Measurements from ENCODE around the gene IKBKE. TPM values are rescaled to one million over a fixed set of nuclear protein-coding genes. Genes with fewer than 3 reads are reported as not detected.
A peak's percentile ranks its signal among the peaks of the same experiment; 100 is the strongest.

The IKBKE gene
- total and polyA plus RNA-seq, 2 donors from 2014 or later: 3.4 to 14.5 TPM

DNA sequence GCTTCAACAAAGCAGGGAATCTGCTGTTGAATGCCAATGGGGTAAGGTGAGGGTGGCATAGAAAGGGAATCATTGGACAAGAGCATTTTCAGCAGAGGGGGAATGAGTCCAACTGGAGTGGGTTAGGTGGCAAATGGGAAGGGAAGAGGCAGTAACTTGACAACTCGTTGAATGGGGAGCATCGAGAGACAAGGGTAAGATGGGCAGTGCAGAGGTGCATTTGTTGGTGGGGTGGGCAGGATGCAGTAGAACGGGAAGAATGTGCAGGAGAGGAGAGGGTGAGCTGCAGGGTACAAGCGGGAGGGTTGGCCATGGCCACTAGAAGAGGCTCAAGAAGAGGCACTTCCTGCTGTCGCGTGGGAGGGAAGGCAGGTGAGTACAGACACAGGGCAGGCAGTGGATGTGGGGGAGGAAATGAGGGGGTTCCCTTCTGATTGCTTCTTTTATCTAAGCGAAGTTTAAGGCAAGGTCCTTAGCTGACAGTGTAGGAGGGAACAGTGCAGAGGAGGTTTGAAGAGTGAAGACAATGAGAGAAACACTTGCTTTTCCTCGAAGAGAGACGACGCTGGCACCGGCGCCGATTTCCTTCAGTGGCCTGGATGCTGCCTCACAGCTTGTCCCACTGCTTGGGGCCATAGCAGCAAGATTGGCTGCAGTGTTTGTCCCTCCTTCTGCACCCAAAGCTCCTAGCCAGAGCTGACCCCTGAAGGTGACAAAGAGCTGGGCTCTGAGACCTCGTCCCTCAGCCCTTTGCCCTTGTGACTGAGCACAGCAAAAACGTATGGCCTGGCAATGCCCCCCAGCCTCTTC is 3.2 kb upstream of the IKBKE start:
- Histone ChIP-seq H3K27me3 (ENCODE audit: control insufficient read depth, insufficient read depth, low read length) (no peaks in the 10 kb centered on the region), H3K9me3 (ENCODE audit: control insufficient read depth in 2 of 3, insufficient read depth in 1 of 3, low read length in 3 of 3) (no peaks in the 10 kb centered on the region), H3K4me1 (ENCODE audit: control insufficient read depth in 2 of 3, insufficient read depth in 2 of 3, low read depth in 1 of 3, low read length in 3 of 3) (peaks cover 0 to 17% (median 0%) of the 10 kb centered on the region in 3 donors), H3K27ac (ENCODE audit: low read depth in 2 of 2, low read length in 2 of 2) (no peak overlapping the region), H3K9ac (ENCODE audit: low read length in 3 of 3) (no peak overlapping the region), H3K36me3 (ENCODE audit: control insufficient read depth in 2 of 3, insufficient read depth in 3 of 3, low read length in 3 of 3) (no peaks in the 10 kb centered on the region), H3K4me3 (ENCODE audit: low read length in 3 of 3) (no peak overlapping the region)
- FAIRE-seq: no peak
- DNase-seq: peak in 4 of 5 donors; percentile 51 to 73 (median 66)
- intact Hi-C loops (cut with DNase I): no loop called here
- TF ChIP-seq, protein P1, sequence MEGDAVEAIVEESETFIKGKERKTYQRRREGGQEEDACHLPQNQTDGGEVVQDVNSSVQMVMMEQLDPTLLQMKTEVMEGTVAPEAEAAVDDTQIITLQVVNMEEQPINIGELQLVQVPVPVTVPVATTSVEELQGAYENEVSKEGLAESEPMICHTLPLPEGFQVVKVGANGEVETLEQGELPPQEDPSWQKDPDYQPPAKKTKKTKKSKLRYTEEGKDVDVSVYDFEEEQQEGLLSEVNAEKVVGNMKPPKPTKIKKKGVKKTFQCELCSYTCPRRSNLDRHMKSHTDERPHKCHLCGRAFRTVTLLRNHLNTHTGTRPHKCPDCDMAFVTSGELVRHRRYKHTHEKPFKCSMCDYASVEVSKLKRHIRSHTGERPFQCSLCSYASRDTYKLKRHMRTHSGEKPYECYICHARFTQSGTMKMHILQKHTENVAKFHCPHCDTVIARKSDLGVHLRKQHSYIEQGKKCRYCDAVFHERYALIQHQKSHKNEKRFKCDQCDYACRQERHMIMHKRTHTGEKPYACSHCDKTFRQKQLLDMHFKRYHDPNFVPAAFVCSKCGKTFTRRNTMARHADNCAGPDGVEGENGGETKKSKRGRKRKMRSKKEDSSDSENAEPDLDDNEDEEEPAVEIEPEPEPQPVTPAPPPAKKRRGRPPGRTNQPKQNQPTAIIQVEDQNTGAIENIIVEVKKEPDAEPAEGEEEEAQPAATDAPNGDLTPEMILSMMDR (IDR thresholded peaks at IDR 0.05; ENCODE audit: borderline replicate concordance, extremely low read depth, insufficient read depth): no peak

DNA sequence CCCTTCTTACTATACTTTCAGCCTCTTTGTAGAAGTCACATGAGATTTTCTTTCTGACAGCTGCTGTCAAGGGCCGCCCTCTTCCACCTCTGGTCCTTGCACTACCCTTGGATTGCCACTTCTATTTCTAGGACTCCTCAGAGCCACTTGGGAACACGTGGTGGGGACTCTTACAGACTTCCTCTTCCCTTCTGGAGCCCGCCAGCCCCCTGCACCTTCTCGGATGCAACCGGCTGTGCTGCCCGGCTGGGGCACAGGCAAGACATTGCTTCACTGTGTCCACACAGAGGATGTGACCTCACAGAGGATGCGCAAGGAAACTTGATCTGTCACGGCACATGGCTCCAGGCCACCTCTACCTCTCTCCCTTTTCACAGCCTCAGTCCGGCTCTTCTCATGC is 2.4 kb upstream of the IKBKE start:
- H3K9me3 ChIP-seq (ENCODE audit: control insufficient read depth in 2 of 3, insufficient read depth in 1 of 3, low read length in 3 of 3): no peaks in the 10 kb centered on the region
- no peak overlapping the region for H3K4me3 ChIP-seq (ENCODE audit: low read length in 3 of 3)
- no peaks in the 10 kb centered on the region for H3K36me3 ChIP-seq (ENCODE audit: control insufficient read depth in 2 of 3, insufficient read depth in 3 of 3, low read length in 3 of 3)
- TF ChIP-seq, protein P1 (IDR thresholded peaks at IDR 0.05; ENCODE audit: borderline replicate concordance, extremely low read depth, insufficient read depth): no peak
- no peak overlapping the region for H3K9ac ChIP-seq (ENCODE audit: low read length in 3 of 3)
- peak in 4 of 5 donors; percentile 81 to 88 (median 86) for DNase-seq
- peaks cover 0 to 17% (median 0%) of the 10 kb centered on the region in 3 donors for H3K4me1 ChIP-seq (ENCODE audit: control insufficient read depth in 2 of 3, insufficient read depth in 2 of 3, low read depth in 1 of 3, low read length in 3 of 3)
- H3K27ac ChIP-seq (ENCODE audit: low read depth in 2 of 2, low read length in 2 of 2): no peak overlapping the region
- no peak for FAIRE-seq
- H3K27me3 ChIP-seq (ENCODE audit: control insufficient read depth, insufficient read depth, low read length): no peaks in the 10 kb centered on the region
- intact Hi-C loops (cut with DNase I): no loop called here

DNA sequence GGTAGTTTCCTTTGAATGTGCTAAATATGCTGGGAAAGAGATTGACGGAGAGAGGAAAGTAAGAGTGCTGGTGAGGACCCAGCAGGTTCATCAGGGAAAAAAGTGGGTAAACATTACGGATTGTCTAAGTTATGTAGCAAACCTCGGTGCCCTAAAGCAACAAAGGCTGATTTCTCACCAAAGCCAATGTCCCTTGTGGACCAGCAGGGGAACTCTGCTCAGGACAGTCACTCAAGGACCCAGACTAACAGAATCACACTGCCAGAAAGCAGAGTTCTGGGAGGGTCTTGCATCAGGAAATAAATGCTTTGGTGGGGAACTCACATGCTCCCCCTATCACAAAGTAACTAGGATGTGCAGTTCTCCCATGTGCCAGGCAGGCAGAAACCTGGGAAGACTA is 1.7 kb upstream of the IKBKE start:
- Histone ChIP-seq H3K27me3 (ENCODE audit: control insufficient read depth, insufficient read depth, low read length) (no peaks in the 10 kb centered on the region), H3K36me3 (ENCODE audit: control insufficient read depth in 2 of 3, insufficient read depth in 3 of 3, low read length in 3 of 3) (no peaks in the 10 kb centered on the region), H3K9ac (ENCODE audit: low read length in 3 of 3) (no peak overlapping the region), H3K4me1 (ENCODE audit: control insufficient read depth in 2 of 3, insufficient read depth in 2 of 3, low read depth in 1 of 3, low read length in 3 of 3) (peaks cover 0 to 17% (median 0%) of the 10 kb centered on the region in 3 donors), H3K9me3 (ENCODE audit: control insufficient read depth in 2 of 3, insufficient read depth in 1 of 3, low read length in 3 of 3) (no peaks in the 10 kb centered on the region), H3K4me3 (ENCODE audit: low read length in 3 of 3) (no peak overlapping the region), H3K27ac (ENCODE audit: low read depth in 2 of 2, low read length in 2 of 2) (no peak overlapping the region)
- intact Hi-C loops (cut with DNase I): no loop called here
- FAIRE-seq (no peak), DNase-seq (peak in 1 of 5 donors; percentile 10)
- TF ChIP-seq, protein P1 (IDR thresholded peaks at IDR 0.05; ENCODE audit: borderline replicate concordance, extremely low read depth, insufficient read depth): no peak
